ENCODE results near the gene TLN1.

TLN1 gene

GRCh38 chr9:35688558-35689541, 43.1 kb downstream of the TLN1 start:
- TF ChIP-seq CTCF (IDR thresholded peaks at IDR 0.05; ENCODE audit: borderline replicate concordance, insufficient read depth, low read depth, low read length): no peak
- H3K4me3 ChIP-seq (ENCODE audit: low read depth, low read length): no peak overlapping the region

- H3K4me3 ChIP-seq (ENCODE audit: low read depth, low read length): no peak overlapping the region
- TF ChIP-seq CTCF (IDR thresholded peaks at IDR 0.05; ENCODE audit: borderline replicate concordance, insufficient read depth, low read depth, low read length): no peak
Observed at GRCh38 chr9:35687972-35688557, 43.9 kb downstream of the TLN1 start.

GRCh38 chr9:35687306-35687705, 44.7 kb downstream of the TLN1 start:
- TF ChIP-seq CTCF (IDR thresholded peaks at IDR 0.05; ENCODE audit: borderline replicate concordance, insufficient read depth, low read depth, low read length): no peak

GRCh38 chr9:35686222-35687203, 45.5 kb downstream of the TLN1 start:
- TF ChIP-seq CTCF (IDR thresholded peaks at IDR 0.05; ENCODE audit: borderline replicate concordance, insufficient read depth, low read depth, low read length): no peak

More at GRCh38 chr9:35687306-35687705, 44.7 kb downstream of the TLN1 start:
- no peak overlapping the region for H3K4me3 ChIP-seq (ENCODE audit: low read depth, low read length)

GRCh38 chr9:35685506-35685905, 46.5 kb downstream of the TLN1 start:
- H3K4me3 ChIP-seq (ENCODE audit: low read depth, low read length): no peak overlapping the region
- no peak for TF ChIP-seq CTCF (IDR thresholded peaks at IDR 0.05; ENCODE audit: borderline replicate concordance, insufficient read depth, low read depth, low read length)

More at GRCh38 chr9:35686222-35687203, 45.5 kb downstream of the TLN1 start:
- no peak overlapping the region for H3K4me3 ChIP-seq (ENCODE audit: low read depth, low read length)

GRCh38 chr9:35684921-35685320, 47.1 kb downstream of the TLN1 start:
- H3K4me3 ChIP-seq (ENCODE audit: low read depth, low read length): no peak overlapping the region
- no peak for TF ChIP-seq CTCF (IDR thresholded peaks at IDR 0.05; ENCODE audit: borderline replicate concordance, insufficient read depth, low read depth, low read length)

All from GM12875 (cell line).